NCI-H187 (cell line): ENCODE measurements around the gene FSHR.

ENCODE experiments used
- DNase-seq, 2 experiments: peaks; one replicate each; lab custom pipeline; 2025; lab: John Stamatoyannopoulos, UW

FSHR gene

DNA sequence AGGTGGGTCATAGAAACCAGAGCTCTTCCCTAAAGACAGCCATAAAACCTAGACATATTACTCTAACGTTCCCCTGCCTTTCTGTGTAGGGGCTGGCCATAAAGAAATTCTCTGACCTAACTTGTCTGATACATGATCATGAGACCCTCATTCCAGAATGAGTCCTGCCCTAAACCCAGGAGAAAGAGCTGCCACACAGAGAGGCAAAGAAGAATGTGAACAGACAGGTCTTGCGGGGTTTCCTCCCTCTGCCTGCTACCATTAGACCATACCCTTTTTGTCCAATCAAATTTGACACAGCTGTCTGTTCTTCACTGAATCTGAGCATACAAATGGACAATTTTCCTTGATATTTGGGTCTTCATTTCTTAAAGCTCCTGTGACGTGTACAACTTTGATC lies 200.0 kb downstream of the FSHR start:
- DNase-seq = no peak

GRCh38 chr2:48952614-48953013 lies 201.7 kb downstream of the FSHR start:
- no peak for DNase-seq

DNA sequence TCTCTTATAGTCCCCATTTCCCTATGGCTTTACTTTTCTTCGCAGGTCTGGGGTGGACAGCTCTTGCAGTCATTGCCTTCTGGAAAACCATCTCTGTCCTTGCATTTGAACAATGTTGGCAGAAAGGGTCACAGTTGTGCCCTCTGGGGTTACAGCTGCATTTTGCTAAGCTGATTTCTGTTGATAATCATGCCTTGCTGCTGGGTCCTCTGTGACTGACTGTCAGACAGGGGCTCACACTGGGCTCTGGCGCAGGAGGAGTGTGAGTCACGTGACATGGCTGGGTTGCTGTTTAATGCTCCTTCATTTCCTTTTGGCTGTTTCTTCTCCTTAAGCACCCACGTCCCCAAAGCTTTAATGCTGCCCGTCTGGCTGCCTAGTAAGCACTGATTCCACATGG lies 202.2 kb downstream of the FSHR start:
- DNase-seq = no peak

DNA sequence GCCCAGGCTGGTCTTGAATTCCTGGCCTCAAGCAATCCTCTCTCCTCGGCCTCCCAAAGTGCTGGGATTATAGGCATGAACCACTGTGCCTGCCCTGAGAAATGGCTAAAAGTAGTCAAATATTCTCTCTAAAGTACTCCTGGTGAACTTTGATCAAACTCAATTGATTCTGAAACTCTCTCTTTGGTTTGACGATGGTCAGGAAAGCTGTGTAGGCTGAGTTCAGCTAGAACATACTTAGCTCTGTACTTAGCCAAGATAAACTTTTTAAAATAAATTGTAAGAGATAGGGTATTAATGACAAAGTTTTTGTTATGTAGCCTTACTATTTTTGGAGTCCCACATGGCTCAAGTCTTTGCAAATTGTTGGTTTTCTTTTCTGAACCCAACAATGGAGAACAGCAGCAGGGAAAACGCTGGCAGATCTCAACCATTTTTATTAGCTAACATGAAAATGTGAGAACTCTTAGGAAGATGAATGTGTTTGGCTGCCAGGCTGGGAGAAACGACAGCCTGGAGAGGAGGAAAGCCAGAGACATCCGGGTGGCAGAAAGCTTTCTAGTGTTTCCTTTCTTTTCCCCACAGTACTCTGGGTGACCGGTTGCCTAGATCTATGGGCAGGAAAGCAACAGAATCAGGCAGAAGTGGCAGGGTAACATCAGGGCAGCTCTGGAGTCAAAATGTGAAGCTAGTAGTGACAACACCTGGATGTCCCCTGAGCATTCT lies 205.8 kb downstream of the FSHR start:
- DNase-seq = peak in 1 of 2 experiments; percentile 5

DNA sequence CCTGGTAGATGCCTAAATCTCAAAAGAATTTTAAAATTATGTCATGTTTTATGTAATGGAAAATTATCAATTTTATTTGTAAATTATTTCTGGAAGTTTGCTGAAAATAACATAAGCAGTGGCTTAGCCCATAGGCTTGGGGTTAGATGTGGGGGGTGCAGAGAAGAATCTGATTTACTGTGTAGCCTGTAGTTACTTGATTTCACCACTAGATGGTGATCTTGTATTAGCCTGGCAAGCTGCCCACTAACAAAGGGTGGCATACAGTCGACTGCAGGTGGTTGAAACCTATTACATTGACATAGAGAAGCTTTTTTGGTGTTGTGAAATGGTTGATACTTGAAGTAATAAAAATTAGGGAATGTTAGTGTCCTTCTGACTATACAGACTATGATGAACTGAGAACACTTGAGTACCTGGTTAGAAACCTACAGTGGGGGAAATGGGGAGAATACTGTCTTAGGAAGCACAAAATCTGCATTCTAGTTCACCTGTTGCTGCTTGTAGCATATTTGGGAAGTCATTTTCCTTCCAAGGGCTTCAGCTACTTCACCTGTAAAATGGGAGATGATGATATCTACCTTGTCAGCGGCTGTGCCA lies 207.8 kb downstream of the FSHR start:
- DNase-seq = peak; percentile 27 to 35

- DNase-seq = no peak
Observed at GRCh38 chr2:48944956-48945355, 209.4 kb downstream of the FSHR start.

DNA sequence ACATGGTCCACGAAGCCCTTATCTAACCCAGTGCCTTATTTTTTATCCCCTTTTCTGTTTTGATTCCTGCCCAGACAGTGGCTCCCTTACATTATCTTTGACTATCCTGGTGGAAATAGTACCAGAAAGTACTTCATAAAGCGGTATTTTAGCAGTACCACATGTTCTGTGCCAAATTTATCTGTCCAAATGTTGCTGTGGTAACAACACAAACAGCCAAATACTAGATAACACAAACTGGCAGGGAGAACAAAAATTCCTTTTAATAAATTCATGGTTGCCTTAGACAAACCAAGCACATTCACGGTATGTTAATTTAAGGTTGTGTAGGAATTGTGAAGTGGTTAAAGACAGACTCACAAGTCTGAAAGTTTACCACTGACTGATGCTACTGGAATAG lies 210.9 kb downstream of the FSHR start:
- DNase-seq = no peak

GRCh38 chr2:48941908-48942307 lies 212.4 kb downstream of the FSHR start:
- DNase-seq = no peak

- DNase-seq = no peak
Observed at GRCh38 chr2:48941456-48941855, 212.9 kb downstream of the FSHR start.

GRCh38 chr2:48940606-48941005 lies 213.7 kb downstream of the FSHR start:
- peak; percentile 73 to 89 for DNase-seq

DNA sequence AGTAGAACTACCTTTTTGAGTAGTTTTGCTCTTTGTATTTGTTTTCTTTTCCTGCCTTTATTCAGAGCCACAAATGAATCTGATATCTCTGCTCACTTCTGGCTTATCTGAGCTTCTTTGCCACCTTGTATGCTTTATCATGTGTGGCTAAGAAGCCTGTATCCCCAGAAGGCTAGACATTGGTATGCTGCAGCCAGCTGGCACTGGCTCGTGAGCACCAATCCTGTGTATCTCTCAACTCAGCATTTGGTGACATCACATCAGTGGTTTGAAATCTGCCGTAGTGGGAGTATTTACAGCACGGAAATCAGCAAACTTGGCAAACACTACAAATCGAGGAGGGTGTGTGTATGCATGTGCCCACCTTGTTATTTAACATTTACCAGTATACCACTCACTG lies 215.1 kb downstream of the FSHR start:
- no peak for DNase-seq

GRCh38 chr2:48938231-48938630 lies 216.1 kb downstream of the FSHR start:
- no peak for DNase-seq

DNA sequence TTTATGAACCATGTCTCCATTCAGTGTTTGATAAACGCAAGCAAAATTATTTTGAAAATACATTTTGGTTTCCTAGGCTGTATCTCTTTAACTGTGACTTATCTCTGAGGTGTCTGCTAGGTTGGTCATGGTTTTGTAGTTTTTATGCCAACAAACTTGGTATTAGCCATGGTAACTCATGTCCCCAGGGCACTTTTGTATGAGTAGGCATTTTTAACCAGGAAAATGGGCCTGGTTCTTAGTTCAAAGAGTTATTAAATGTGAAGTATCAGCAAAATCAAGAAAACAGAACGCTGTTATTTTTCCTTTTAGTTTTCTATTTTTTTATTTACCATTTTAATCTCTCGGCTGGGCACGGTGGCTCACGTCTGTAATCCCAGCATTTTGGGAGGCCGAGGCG lies 219.5 kb downstream of the FSHR start:
- DNase-seq = no peak

- DNase-seq = no peak
Observed at GRCh38 chr2:48933828-48934497, 220.4 kb downstream of the FSHR start.

DNA sequence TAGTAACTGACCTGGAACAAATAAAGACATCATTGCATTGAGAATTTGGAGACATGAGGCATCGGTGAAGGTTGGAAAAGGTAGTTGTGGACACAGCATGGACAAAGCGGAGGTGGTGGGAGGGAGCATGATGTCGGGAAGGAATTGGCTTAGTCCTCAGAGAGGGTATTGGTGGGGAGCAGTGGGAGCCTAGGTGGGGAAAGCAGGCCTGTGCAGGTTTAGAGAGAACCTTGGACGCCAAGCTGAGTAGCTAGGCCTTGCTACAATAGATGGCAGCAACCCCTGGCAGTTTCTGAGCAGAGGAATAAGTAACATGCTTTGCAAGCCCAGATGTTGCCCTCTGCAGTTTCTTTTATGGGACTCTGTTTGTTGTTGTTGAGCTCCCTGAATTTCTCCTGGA lies 221.6 kb downstream of the FSHR start:
- no peak for DNase-seq

DNA sequence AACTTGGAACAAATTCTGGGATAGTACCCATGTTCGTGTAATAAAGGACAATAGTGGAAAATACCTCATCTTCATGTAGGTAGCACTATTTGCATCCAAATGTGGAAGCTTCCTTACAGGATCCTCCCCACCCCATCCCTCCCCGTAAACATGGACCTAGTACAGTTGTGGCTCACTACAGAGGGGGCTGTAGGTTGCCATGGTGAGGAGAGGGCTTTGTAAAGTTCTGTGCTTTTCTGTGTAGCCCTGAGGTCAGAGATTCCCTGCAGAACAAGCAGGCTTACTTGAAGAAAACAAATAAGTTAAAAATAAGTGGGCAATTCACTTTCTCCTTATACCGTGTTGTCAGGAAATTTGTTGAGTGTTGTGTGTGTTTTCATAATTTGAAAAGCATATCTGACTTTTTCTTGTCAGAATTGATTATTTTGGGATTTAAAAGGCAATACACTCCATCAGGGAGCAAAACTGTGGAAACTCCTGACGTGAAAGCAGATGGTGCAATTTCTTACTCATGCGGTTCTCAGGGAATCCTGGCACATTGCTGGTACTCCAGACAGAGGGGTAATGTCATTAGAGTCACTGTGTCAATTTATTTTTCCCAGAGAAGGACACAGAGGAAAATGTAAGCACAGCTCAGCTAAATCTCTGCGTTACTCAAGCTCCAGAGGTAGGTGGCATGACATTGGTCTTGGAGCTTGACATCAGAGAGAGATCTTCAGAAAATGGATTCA lies 224.6 kb downstream of the FSHR start:
- no peak for DNase-seq

- DNase-seq = no peak
Observed at GRCh38 chr2:48927355-48927754, 227.0 kb downstream of the FSHR start.

DNA sequence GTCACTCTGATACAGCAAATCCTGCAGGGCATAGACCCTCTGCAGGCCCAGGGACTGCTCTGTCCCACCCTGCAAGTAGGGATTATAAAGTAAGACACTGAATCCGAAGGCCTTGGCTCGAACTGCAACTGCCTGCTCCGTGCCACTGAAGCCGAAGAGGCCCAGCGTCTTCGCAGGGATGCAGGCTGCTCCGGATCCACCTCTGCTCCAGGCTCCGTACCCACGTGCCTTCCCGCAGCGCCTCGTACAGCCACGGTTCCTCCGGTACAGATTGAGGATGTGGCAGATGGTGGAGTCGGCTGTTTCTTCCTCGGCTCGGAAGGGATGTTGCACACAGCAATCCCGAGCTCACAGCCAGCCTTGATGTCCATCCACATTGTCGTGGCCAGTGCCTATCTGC lies 238.4 kb downstream of the FSHR start:
- no peak for DNase-seq

DNA sequence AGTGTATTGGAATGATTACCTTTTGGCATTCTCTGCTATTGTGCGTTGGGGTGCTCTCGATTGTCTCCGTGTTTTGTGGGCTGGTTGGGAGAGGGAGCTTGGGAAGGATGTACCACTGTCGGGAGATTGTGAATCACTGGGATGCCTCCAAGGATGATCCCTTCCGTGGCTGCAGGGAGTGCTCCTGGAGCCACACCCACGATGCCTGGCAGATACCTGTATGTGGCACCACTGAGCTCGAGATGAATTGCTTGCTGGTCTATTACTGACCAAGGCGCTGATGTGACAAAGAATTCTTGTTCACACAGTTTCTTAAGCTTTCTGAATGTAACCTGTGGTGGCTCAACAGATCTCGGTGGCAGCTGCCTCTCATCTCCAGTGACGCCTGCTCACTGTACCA lies 239.1 kb downstream of the FSHR start:
- no peak for DNase-seq

- no peak for DNase-seq
Observed at GRCh38 chr2:48914477-48915089, 239.7 kb downstream of the FSHR start.
